Gastrocnemius medialis (tissue), 4 donors: ENCODE data around the gene FAM241A. TPM values are rescaled to one million over a fixed set of nuclear protein-coding genes. Genes with fewer than 3 reads are reported as not detected.
"Not testable (repeated sequence)": the region's sequence is repeated elsewhere in the genome, so short reads cannot be mapped to it uniquely, and the experiment has no call there.

Source experiments
- ATAC-seq, 2 donors: fragments of 150-250 bp; one replicate each; pipeline ENCODE4 v1.9.1; 2016
- DNase-seq, 2 donors: peaks; one replicate each; pipeline ENCODE4 v3.0.0-alpha.2; 2019
- H3K27ac ChIP-seq, 4 donors: fragments of 200-600 bp; sonication (generic); 1 replicate in 1 of 4; 2 replicates in 3 of 4; pipeline ENCODE4 v1.5.1; 2016 to 2018; ENCODE audit warnings: mild to moderate bottlenecking in 2 of 4, moderate library complexity in 1 of 4
- H3K27me3 ChIP-seq, 3 donors: fragments of 200-600 bp; sonication (generic) in 2 of 3; 1 replicate in 1 of 3; 2 replicates in 2 of 3; pipeline versions ENCODE4 v1.5.1 to v1.6.0; 2016 to 2019; ENCODE audit warnings: mild to moderate bottlenecking in 1 of 3, moderate library complexity in 1 of 3
- H3K36me3 ChIP-seq, 2 donors: fragments of 200-600 bp; sonication (generic) in 1 of 2; one replicate each; pipeline ENCODE4 v1.5.1; 2017 to 2018
- H3K4me1 ChIP-seq, 2 donors: fragments of 200-600 bp; sonication (generic) in 1 of 2; one replicate each; pipeline ENCODE4 v1.5.1; 2016 to 2017; ENCODE audit warnings: mild to moderate bottlenecking in 2 of 2
- H3K4me3 ChIP-seq, 4 donors: fragments of 200-600 bp; sonication (generic) in 3 of 4; 1 replicate in 1 of 4; 2 replicates in 3 of 4; pipeline ENCODE4 v1.5.1; 2016 to 2019; ENCODE audit warnings: mild to moderate bottlenecking in 2 of 4
- H3K9me3 ChIP-seq, 3 donors: fragments of 200-600 bp; sonication (generic) in 2 of 3; 1 replicate in 1 of 3; 2 replicates in 2 of 3; pipeline ENCODE4 v1.5.1; 2016 to 2019
- POLR2A ChIP-seq, 2 donors: fragments of 450-650 bp; IDR thresholded peaks; one replicate each; pipeline ENCODE4 v1.6.1; 2017; ENCODE audit warnings: antibody characterized with exemption in 2 of 2, mild to moderate bottlenecking in 2 of 2, moderate library complexity in 2 of 2
- in situ Hi-C, 4 donors: fragments of 200-750 bp; cut with MboI; loops; one replicate each; pipeline versions ENCODE4 v1.15.0 to v1.8.0; 2017; ENCODE audit warnings: low sequenced_read_pairs in 4 of 4
- intact Hi-C: fragments of 100-400 bp; cut with DNase I; formaldehyde crosslinking; loops from one replicate; pipeline ENCODE4 v1.15.1; 2023; ENCODE audit warnings: low total_unique reads
- total RNA-seq, 4 donors: library from RNA; depleted of rRNA; stranded (reverse); fragments of >200 nt; gene quantifications; one replicate each; pipeline versions ENCODE4 v1.1.0 to v1.2.3, GENCODE V29; 2016
- TF ChIP-seq, protein P1 (sequence below), 5 experiments: fragments of 450-650 bp in 3 of 5; fragments of 200-600 bp in 2 of 5; sonication (generic) in 2 of 5; IDR thresholded peaks in 4 of 5; conservative IDR thresholded peaks in 1 of 5; 1 replicate in 4 of 5; 2 replicates in 1 of 5; pipeline ENCODE4 v1.5.1; 2016 to 2019; ENCODE audit warnings: antibody characterized with exemption in 5 of 5, mild to moderate bottlenecking in 3 of 5, moderate library complexity in 3 of 5

FAM241A gene
- total RNA-seq, 4 donors from 2014 or later: 2.3 to 7.0 (median 3.3) TPM

DNA sequence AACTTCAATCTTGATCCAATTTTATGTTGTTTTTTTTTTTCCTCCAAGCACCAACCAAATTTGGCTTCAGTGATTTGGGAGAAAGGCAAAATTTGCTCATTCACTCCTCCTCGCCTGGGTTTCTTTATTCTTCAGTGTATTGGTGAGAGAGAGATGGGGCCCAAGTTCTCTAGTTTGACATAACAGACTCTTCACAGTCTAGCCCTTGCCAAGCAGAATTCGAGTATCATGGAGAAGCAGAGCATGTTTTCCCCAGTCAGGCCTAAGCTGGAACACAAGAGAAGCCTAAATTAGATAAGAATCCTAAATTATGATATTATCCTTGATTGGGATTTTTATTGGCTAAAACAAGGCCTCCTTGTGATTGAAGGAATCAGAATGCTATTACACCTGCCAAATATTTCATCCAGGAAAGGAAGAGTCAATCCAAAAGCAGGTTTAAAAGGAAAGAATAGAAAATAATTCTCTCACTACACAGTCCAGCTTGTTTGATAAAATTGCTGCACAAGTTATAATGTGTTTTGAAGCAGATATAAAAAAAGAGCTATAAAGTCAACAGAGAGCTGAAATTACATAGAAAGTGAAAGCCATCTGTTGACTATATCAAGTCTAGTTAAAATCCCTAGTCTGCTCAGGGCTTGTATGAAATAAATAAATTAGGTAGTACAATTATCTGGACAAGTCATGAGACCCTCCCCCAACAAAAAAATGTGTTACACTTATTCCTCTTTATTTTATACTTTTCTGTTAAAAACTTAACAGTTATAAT is 39.9 kb upstream of the FAM241A start:
- Histone ChIP-seq H3K4me3 (no peak overlapping the region), H3K27me3 (no peaks in the 10 kb centered on the region), H3K4me1 (no peaks in the 10 kb centered on the region), H3K36me3 (no peaks in the 10 kb centered on the region), H3K27ac (no peak overlapping the region), H3K9me3 (no peaks in the 10 kb centered on the region)
- no peak for TF ChIP-seq POLR2A (IDR thresholded peaks at IDR 0.05)
- TF ChIP-seq, protein P1, sequence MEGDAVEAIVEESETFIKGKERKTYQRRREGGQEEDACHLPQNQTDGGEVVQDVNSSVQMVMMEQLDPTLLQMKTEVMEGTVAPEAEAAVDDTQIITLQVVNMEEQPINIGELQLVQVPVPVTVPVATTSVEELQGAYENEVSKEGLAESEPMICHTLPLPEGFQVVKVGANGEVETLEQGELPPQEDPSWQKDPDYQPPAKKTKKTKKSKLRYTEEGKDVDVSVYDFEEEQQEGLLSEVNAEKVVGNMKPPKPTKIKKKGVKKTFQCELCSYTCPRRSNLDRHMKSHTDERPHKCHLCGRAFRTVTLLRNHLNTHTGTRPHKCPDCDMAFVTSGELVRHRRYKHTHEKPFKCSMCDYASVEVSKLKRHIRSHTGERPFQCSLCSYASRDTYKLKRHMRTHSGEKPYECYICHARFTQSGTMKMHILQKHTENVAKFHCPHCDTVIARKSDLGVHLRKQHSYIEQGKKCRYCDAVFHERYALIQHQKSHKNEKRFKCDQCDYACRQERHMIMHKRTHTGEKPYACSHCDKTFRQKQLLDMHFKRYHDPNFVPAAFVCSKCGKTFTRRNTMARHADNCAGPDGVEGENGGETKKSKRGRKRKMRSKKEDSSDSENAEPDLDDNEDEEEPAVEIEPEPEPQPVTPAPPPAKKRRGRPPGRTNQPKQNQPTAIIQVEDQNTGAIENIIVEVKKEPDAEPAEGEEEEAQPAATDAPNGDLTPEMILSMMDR (IDR thresholded peaks at IDR 0.05 in 4 of 5, conservative IDR thresholded peaks at IDR 0.05 in 1 of 5): no peak
- in situ Hi-C loops (loop anchor here in 1 of 4 donors (10.0 kb wide), 1 partner anchor 129 kb away; the partner anchor contains the start of gene AP1AR), intact Hi-C loops (no loop called here)
- ATAC-seq (no peak), DNase-seq (no peak)

DNA sequence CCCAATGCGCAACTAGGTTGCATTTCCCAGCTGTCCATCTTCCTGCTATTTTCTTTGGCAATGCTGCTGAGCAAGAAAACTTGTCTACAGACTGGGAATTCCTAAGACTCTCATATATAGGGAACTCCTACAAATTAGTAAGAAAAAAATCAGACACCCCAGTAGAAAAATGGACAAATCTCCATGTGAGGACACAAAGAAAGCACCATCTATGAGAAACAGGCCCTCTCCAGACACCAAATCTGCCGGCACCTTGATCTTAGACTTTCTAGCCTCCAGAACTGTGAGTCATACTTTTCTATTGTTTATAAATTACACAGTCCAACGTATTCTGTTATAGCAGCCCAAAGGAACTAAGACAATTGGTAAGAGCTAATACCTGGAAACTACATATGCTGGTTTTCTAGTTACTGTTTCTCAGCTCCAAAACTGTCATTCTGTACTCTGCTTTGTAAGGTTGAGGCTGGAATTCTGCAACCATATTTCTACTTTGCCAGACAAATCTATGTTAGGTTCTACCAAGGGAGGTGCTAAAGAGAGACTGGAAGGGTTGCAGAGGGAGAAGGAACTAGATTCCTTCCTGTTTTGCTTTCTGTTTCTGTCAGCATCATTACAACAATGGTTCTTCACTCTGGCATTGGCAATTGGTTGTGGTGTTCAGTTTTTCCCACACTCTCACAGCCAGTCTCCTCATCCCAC is 35.7 kb upstream of the FAM241A start:
- H3K27me3 ChIP-seq: no peaks in the 10 kb centered on the region
- peak overlapping the region; percentile 31 to 49 (median 39) for H3K27ac ChIP-seq
- TF ChIP-seq, protein P1 (IDR thresholded peaks at IDR 0.05 in 4 of 5, conservative IDR thresholded peaks at IDR 0.05 in 1 of 5): no peak
- TF ChIP-seq POLR2A (IDR thresholded peaks at IDR 0.05): no peak
- no peaks in the 10 kb centered on the region for H3K4me1 ChIP-seq
- DNase-seq: no peak
- no peaks in the 10 kb centered on the region for H3K36me3 ChIP-seq
- no peak overlapping the region for H3K4me3 ChIP-seq
- intact Hi-C loops: no loop called here
- peak; percentile 16 to 53 for ATAC-seq
- H3K9me3 ChIP-seq: no peaks in the 10 kb centered on the region
- in situ Hi-C loops: loop anchor here in 1 of 4 donors (10.0 kb wide), 1 partner anchor 125 kb away; the partner anchor contains the start of gene AP1AR

DNA sequence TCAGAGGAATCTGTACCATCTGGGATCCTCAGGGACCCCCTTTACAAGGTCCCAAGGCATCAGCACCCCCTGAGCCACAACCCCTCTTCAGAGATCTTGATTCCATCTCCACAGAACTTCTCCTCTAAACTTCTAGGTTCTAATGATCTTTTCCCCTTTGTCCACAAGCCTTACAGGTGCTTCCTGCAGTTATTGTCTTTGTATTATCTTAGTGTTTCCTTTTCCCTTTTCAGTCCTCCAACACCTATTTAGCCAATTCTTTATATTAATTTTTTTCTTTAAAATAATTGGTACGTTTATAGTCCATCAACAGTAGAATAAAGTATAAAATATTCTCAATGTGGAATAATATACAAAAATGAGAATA is 35.2 kb upstream of the FAM241A start:
- TF ChIP-seq, protein P1 (IDR thresholded peaks at IDR 0.05 in 4 of 5, conservative IDR thresholded peaks at IDR 0.05 in 1 of 5): no peak
- no peak for TF ChIP-seq POLR2A (IDR thresholded peaks at IDR 0.05)
- DNase-seq (no peak), ATAC-seq (no peak)
- in situ Hi-C loops (no loop called here), intact Hi-C loops (no loop called here)
- no peaks in the 10 kb centered on the region for H3K9me3 ChIP-seq
- H3K4me3 ChIP-seq: no peak overlapping the region
- H3K36me3 ChIP-seq: no peaks in the 10 kb centered on the region
- no peaks in the 10 kb centered on the region for H3K4me1 ChIP-seq
- H3K27ac ChIP-seq: peak overlapping the region; percentile 31 to 49 (median 39)
- no peaks in the 10 kb centered on the region for H3K27me3 ChIP-seq

DNA sequence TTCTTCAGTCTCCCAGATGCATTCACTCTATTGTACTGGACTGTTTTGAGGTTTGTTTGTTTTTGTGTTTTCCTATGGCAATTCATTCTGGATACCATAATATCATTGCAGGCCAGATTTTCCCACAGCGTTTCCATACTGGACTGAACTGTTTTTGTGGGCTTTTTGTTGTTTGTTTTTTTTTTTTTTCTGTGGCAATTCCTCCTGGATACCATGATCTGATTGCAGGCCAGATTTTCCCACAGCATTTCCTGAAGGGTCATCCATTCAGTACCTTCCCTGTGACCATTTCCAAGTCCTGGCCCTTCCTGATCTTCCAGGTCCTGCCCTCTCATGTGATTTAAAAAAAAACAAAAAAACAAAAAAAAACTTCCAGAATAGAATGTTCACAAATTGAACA is 33.9 kb upstream of the FAM241A start:
- H3K4me1 ChIP-seq: no peaks in the 10 kb centered on the region
- ATAC-seq: no peak
- TF ChIP-seq POLR2A (IDR thresholded peaks at IDR 0.05): no peak
- TF ChIP-seq, protein P1 (IDR thresholded peaks at IDR 0.05 in 4 of 5, conservative IDR thresholded peaks at IDR 0.05 in 1 of 5): no peak
- H3K36me3 ChIP-seq: no peaks in the 10 kb centered on the region
- H3K4me3 ChIP-seq: no peak overlapping the region
- no peaks in the 10 kb centered on the region for H3K9me3 ChIP-seq
- intact Hi-C loops (no loop called here), in situ Hi-C loops (no loop called here)
- no peak overlapping the region for H3K27ac ChIP-seq
- DNase-seq: no peak
- no peaks in the 10 kb centered on the region for H3K27me3 ChIP-seq

DNA sequence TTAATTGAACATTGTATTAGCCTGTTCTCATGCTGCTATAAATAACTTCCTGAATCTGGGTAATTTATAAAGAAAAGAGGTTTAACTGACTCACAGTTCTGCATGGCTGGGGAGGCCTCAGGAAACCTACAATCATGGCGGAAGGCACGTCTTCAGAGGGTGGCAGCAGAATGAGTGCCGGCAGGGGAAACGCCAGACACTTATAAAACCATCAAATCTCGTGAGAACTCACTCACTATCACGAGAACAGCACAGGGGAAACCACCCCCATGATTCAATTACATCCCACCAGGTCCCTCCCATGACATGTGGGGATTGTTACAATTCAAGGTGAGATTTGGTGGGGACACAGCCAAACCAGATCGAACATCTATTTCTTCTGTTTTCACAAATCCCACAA is 33.2 kb upstream of the FAM241A start:
- ATAC-seq, H3K4me1 ChIP-seq, DNase-seq, intact Hi-C loops, H3K4me3 ChIP-seq, H3K27me3 ChIP-seq, H3K27ac ChIP-seq, H3K36me3 ChIP-seq, H3K9me3 ChIP-seq, in situ Hi-C loops: not testable (repeated sequence)
